Activated CD4-positive, alpha-beta memory T cell treated with anti-CD3 and anti-CD28 coated beads, Interleukin-2, amount 10 ng/mL, durations not matched to agents 7 days and 5 days (primary cell): ENCODE measurements around the gene UGT2B17. TPM values are rescaled to one million over a fixed set of nuclear protein-coding genes. Genes with fewer than 3 reads are reported as not detected.

ENCODE experiments used
- CTCF ChIA-PET: fragments of 350-600 bp; sonication (Branson Sonifier 250); formaldehyde crosslinking; loops from one replicate; lab custom pipeline; 2021; ENCODE audit warnings: antibody characterized with exemption, inconsistent platforms; lab: Charles Lee
- POLR2A ChIA-PET: fragments of 350-600 bp; sonication (Branson Sonifier 250); formaldehyde crosslinking; loops from one replicate; lab custom pipeline; 2021; ENCODE audit warnings: antibody characterized with exemption; lab: Charles Lee
- DNase-seq: peaks from one replicate; pipeline ENCODE4 v3.0.0-alpha.2; 2020
- H3K27ac Mint-ChIP-seq: one replicate; pipeline ENCODE4 v1.8.0; 2021; ENCODE audit warnings: mild to moderate bottlenecking, mixed read lengths
- H3K27me3 Mint-ChIP-seq: one replicate; pipeline ENCODE4 v1.8.0; 2021; ENCODE audit warnings: mixed read lengths
- H3K36me3 Mint-ChIP-seq: one replicate; pipeline ENCODE4 v1.8.0; 2021; ENCODE audit warnings: low read depth, mixed read lengths
- H3K4me1 Mint-ChIP-seq: one replicate; pipeline ENCODE4 v1.8.0; 2021; ENCODE audit warnings: mixed read lengths
- H3K4me3 Mint-ChIP-seq: one replicate; pipeline ENCODE4 v1.8.0; 2021; ENCODE audit warnings: mild to moderate bottlenecking, mixed read lengths
- H3K9me3 Mint-ChIP-seq: one replicate; pipeline ENCODE4 v1.8.0; 2021; ENCODE audit warnings: mixed read lengths
- total RNA-seq, 2 experiments: library from RNA; stranded (reverse); gene quantifications; one replicate each; pipeline ENCODE4 v1.2.3, GENCODE V29; 2021

Gene UGT2B17
- total RNA-seq, 2 experiments from 2014 or later: not detected

DNA sequence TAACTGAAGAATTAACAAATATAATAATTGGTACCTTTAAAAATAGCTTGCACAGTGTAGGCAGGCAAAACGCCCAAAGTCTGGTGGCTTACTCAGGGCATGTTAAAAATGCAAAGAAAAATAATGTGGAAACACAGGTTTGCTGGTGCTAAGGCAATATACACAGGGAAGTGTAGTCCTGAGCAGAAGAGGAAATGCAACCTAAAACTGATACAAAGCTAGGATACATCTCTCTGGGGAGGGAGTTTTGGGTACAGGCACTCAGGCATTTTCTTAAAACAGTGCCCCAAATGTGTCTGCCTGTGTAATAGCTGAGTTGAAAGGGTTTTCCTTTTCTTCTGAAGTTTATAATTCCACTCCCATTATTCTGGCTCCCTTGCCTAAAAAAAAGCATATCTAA is 81.4 kb downstream of the UGT2B17 start:
- Mint-ChIP-seq H3K4me1 (peaks cover 4% of the 10 kb centered on the region), H3K9me3 (no peaks in the 10 kb centered on the region), H3K27me3 (no peaks in the 10 kb centered on the region), H3K27ac (no peak overlapping the region), H3K4me3 (no peak overlapping the region), H3K36me3 (no peaks in the 10 kb centered on the region)
- POLR2A ChIA-PET: no interaction called here
- no peak for DNase-seq
- CTCF ChIA-PET: interaction anchor here (1.2 kb wide), 1 partner anchor 223 kb away, joined by 4 read pairs; no protein-coding TSS in a partner anchor

DNA sequence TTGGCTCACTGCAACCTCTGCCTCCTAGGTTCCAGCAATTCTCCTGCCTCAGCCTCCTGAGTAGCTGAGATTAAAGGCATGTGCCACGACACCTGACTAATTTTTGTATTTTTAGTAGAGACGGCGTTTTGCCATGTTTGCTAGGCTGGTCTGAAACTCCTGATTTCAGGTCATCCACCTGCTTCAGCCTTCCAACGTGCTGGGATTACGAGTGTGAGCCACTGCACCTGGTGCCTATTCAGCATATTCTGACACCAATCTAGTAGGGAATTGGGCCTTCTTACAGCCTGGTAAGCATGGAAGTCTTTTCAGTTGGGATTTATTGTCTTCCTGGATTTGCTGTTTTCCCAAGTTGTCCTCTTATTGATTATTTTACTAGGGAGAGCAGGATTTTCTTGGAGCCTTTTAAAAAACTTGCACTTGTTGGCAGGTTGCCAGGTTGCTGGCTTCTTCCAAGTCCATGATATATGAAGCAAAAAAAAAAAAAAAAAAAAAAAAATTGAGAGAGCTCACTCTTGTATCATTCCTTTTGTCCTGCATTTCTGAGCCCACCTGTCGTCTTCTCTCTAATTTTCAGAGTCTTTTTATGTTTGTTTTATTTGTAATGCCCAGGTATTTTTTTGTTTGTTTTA is 85.2 kb downstream of the UGT2B17 start:
- no peak for DNase-seq
- no peak overlapping the region for H3K27ac Mint-ChIP-seq
- ChIA-PET POLR2A (no interaction called here), CTCF (no interaction called here)
- H3K4me3 Mint-ChIP-seq: no peak overlapping the region
- no peaks in the 10 kb centered on the region for H3K27me3 Mint-ChIP-seq
- H3K36me3 Mint-ChIP-seq: no peaks in the 10 kb centered on the region
- H3K4me1 Mint-ChIP-seq: peaks cover 4% of the 10 kb centered on the region
- H3K9me3 Mint-ChIP-seq: no peaks in the 10 kb centered on the region

GRCh38 chr4:68489338-68489737 is 86.8 kb downstream of the UGT2B17 start:
- POLR2A ChIA-PET: no interaction called here

More at GRCh38 chr4:68489338-68489737, 86.8 kb downstream of the UGT2B17 start:
- Mint-ChIP-seq H3K4me3 (no peak overlapping the region), H3K9me3 (no peaks in the 10 kb centered on the region), H3K27me3 (peaks cover 3% of the 10 kb centered on the region), H3K27ac (no peak overlapping the region), H3K4me1 (peaks cover 1% of the 10 kb centered on the region), H3K36me3 (no peaks in the 10 kb centered on the region)
- CTCF ChIA-PET: no interaction called here
- DNase-seq: no peak

Other genes starting within 250 kb of the UGT2B17 start
- 10 to 100 TPM; 80.0 to 95.1 TPM for gene YTHDC1, start 226.2 kb downstream of the UGT2B17 start, total RNA-seq
- gene TMPRSS11E, start 128.9 kb downstream of the UGT2B17 start, total RNA-seq: not detected
- not detected for gene UGT2B15, start 94.3 kb upstream of the UGT2B17 start, total RNA-seq
- gene UGT2B10, start 239.7 kb upstream of the UGT2B17 start, total RNA-seq: not detected